Measurements from ENCODE around the gene ACOXL.

GRCh38 chr2:110819711-110820110, 87.3 kb downstream of the ACOXL start:
- no peak for TF ChIP-seq POLR2A (IDR thresholded peaks at IDR 0.05)
- TF ChIP-seq, protein P1, sequence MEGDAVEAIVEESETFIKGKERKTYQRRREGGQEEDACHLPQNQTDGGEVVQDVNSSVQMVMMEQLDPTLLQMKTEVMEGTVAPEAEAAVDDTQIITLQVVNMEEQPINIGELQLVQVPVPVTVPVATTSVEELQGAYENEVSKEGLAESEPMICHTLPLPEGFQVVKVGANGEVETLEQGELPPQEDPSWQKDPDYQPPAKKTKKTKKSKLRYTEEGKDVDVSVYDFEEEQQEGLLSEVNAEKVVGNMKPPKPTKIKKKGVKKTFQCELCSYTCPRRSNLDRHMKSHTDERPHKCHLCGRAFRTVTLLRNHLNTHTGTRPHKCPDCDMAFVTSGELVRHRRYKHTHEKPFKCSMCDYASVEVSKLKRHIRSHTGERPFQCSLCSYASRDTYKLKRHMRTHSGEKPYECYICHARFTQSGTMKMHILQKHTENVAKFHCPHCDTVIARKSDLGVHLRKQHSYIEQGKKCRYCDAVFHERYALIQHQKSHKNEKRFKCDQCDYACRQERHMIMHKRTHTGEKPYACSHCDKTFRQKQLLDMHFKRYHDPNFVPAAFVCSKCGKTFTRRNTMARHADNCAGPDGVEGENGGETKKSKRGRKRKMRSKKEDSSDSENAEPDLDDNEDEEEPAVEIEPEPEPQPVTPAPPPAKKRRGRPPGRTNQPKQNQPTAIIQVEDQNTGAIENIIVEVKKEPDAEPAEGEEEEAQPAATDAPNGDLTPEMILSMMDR (IDR thresholded peaks at IDR 0.05), result no peak

Measured in transverse colon (tissue), 3 donors.